B cell (primary cell): ENCODE results near the gene C10orf105. TPM values are rescaled to one million over a fixed set of nuclear protein-coding genes. Genes with fewer than 3 reads are reported as not detected.

Experiments
- ATAC-seq: fragments of 200-7000 bp; cut with Tn5 transposase; one replicate; pipeline ENCODE4 v1.10.0; 2021; ENCODE audit warnings: low read depth, mild to moderate bottlenecking, moderate number of reproducible peaks, moderate library complexity
- CTCF ChIA-PET: fragments of 350-600 bp; sonication (Branson Sonifier 250); formaldehyde crosslinking; loops from one replicate; lab custom pipeline; 2021; ENCODE audit warnings: antibody characterized with exemption, inconsistent platforms; lab: Charles Lee
- POLR2A ChIA-PET: fragments of 350-600 bp; sonication (Branson Sonifier 250); formaldehyde crosslinking; loops from one replicate; lab custom pipeline; 2021; ENCODE audit warnings: antibody characterized with exemption; lab: Charles Lee
- DNase-seq: peaks from one replicate; pipeline ENCODE4 v3.0.0; 2013
- H2AFZ ChIP-seq: 2 replicates; pipeline ENCODE4 v1.6.1; 2012; ENCODE audit warnings: mild to moderate bottlenecking, low read depth, low read length; ENCODE audit not compliant: insufficient read depth, poor library complexity, severe bottlenecking
- H3K27ac ChIP-seq, 2 donors: 1 replicate in 1 of 2; 2 replicates in 1 of 2; pipeline ENCODE4 v1.5.1; 2012 to 2013; ENCODE audit warnings: low read length in 2 of 2, mild to moderate bottlenecking in 2 of 2, moderate library complexity in 1 of 2
- H3K27me3 ChIP-seq, 4 experiments: fragments of 200-600 bp in 1 of 4; sonication (generic) in 1 of 4; replicated peaks in 1 of 4; 1 replicate in 2 of 4; 2 replicates in 2 of 4; pipeline versions ENCODE4 v1.6.1 to v1.7.0; 2013 to 2016; ENCODE audit warnings: low read length in 3 of 4, mild to moderate bottlenecking in 2 of 4, mixed read lengths in 1 of 4, moderate library complexity in 1 of 4; ENCODE audit not compliant: insufficient read depth in 4 of 4, control insufficient read depth in 3 of 4; ENCODE audit errors: control extremely low read depth in 1 of 4
- H3K36me3 ChIP-seq, 2 experiments: replicated peaks in 1 of 2; 1 replicate in 1 of 2; 2 replicates in 1 of 2; pipeline versions ENCODE4 v1.6.1 to v1.7.1; 2013; ENCODE audit warnings: low read length in 1 of 2; ENCODE audit not compliant: insufficient read depth in 2 of 2, control insufficient read depth in 1 of 2; ENCODE audit errors: control extremely low read depth in 1 of 2, extremely low read depth in 1 of 2
- H3K4me1 ChIP-seq, 2 donors: fragments of 200-600 bp in 1 of 2; sonication (generic) in 1 of 2; 1 replicate in 1 of 2; 2 replicates in 1 of 2; pipeline versions ENCODE4 v1.5.1 to v1.6.1; 2013 to 2017; ENCODE audit warnings: low read length in 2 of 2; ENCODE audit not compliant: control insufficient read depth in 2 of 2, insufficient read depth in 2 of 2
- H3K4me2 ChIP-seq: replicated peaks from 2 replicates; pipeline ENCODE3; 2012; ENCODE audit warnings: mild to moderate bottlenecking, low read depth, low read length; ENCODE audit not compliant: poor library complexity, severe bottlenecking
- H3K4me3 ChIP-seq, 5 experiments: fragments of 200-600 bp in 1 of 5; sonication (generic) in 1 of 5; 1 replicate in 3 of 5; 2 replicates in 2 of 5; pipeline versions ENCODE4 v1.5.1 to v1.7.0; 2011 to 2016; ENCODE audit warnings: low read length in 4 of 5, mild to moderate bottlenecking in 4 of 5, low read depth in 2 of 5, control low read depth in 1 of 5, moderate library complexity in 1 of 5; ENCODE audit not compliant: insufficient read depth in 1 of 5; ENCODE audit errors: control extremely low read depth in 1 of 5, extremely low read depth in 1 of 5
- H3K79me2 ChIP-seq: fragments of 200-600 bp; sonication (generic); one replicate; pipeline ENCODE4 v1.6.0; 2016; ENCODE audit warnings: low read length; ENCODE audit not compliant: control insufficient read depth, insufficient read depth
- H3K9ac ChIP-seq: fragments of 200-600 bp; sonication (generic); 2 replicates; pipeline ENCODE4 v1.6.1; 2017; ENCODE audit warnings: mild to moderate bottlenecking, low read length, moderate library complexity
- H3K9me3 ChIP-seq, 3 donors: one replicate each; pipeline versions ENCODE4 v1.6.1 to v1.7.1; 2013; ENCODE audit warnings: low read length in 2 of 3; ENCODE audit not compliant: control insufficient read depth in 2 of 3, insufficient read depth in 1 of 3; ENCODE audit errors: control extremely low read depth in 1 of 3
- H4K20me1 ChIP-seq: 2 replicates; pipeline ENCODE4 v1.6.0; 2012; ENCODE audit warnings: mild to moderate bottlenecking, low read length; ENCODE audit not compliant: insufficient read depth, control insufficient read depth, poor library complexity, severe bottlenecking
- H3K27ac Mint-ChIP-seq: one replicate; pipeline ENCODE4 v1.8.0; 2021; ENCODE audit warnings: mixed read lengths
- H3K27me3 Mint-ChIP-seq: one replicate; pipeline ENCODE4 v1.8.0; 2021; ENCODE audit warnings: mixed read lengths
- H3K4me1 Mint-ChIP-seq: one replicate; pipeline ENCODE4 v1.8.0; 2021; ENCODE audit warnings: mixed read lengths
- H3K4me3 Mint-ChIP-seq: one replicate; pipeline ENCODE4 v1.8.0; 2021; ENCODE audit warnings: mixed read lengths
- H3K9me3 Mint-ChIP-seq: one replicate; pipeline ENCODE4 v1.8.0; 2022; ENCODE audit warnings: mixed read lengths; ENCODE audit not compliant: insufficient read depth
- CTCF ChIP-seq: fragments of 200-600 bp; IDR thresholded peaks from one replicate; pipeline ENCODE4 v1.8.0; 2022; ENCODE audit warnings: antibody characterized with exemption, mild to moderate bottlenecking
- EZH2 ChIP-seq: IDR thresholded peaks from 2 replicates; pipeline ENCODE4 v1.6.1; 2012; ENCODE audit warnings: borderline replicate concordance, low read depth, mild to moderate bottlenecking, moderate library complexity, low read length; ENCODE audit not compliant: insufficient read depth, poor library complexity, severe bottlenecking
- WGBS: methylation state at CpG from one replicate; pipeline ENCODE4 v1.1.5; 2013; ENCODE audit warnings: missing lambda C conversion rate; ENCODE audit not compliant: insufficient coverage; 5-methylcytosine and 5-hydroxymethylcytosine counted together
- intact Hi-C: fragments of 100-400 bp; cut with micrococcal nuclease; formaldehyde crosslinking; loops from one replicate; pipeline ENCODE4 v1.10.0; 2022
- polyA plus RNA-seq: library from polyadenylated mRNA; depleted of rRNA; stranded (reverse); fragments of >200 nt; gene quantifications from 2 replicates; pipeline ENCODE4 v1.2.3, GENCODE V29; 2012
- total RNA-seq, 2 donors: library from RNA; stranded (reverse); fragments of 120-200 nt in 1 of 2; gene quantifications; 1 replicate in 1 of 2; 2 replicates in 1 of 2; pipeline versions ENCODE4 v1.2.3 to v1.2.4, GENCODE V29; 2013 to 2022

Gene C10orf105
- total and polyA plus RNA-seq, 2 donors (not counting 1 experiment from before 2014, with no cell fraction given), result 0.03 TPM; not detected in 1

- CTCF ChIA-PET, result no interaction called here
- peaks cover 8% of the 10 kb centered on the region for H3K4me1 Mint-ChIP-seq
- no peak for DNase-seq
- H3K9me3 Mint-ChIP-seq, result no peaks in the 10 kb centered on the region
- intact Hi-C loops, result no loop called here
- no peaks in the 10 kb centered on the region for H4K20me1 ChIP-seq
- no peak overlapping the region for H3K4me3 ChIP-seq
- no peak overlapping the region for H3K9ac ChIP-seq
- H3K79me2 ChIP-seq, result no peaks in the 10 kb centered on the region
- H3K27ac Mint-ChIP-seq, result no peak overlapping the region
- H3K4me2 ChIP-seq, result no peak overlapping the region
- peaks cover 15% of the 10 kb centered on the region for H3K27me3 Mint-ChIP-seq
- H3K4me1 ChIP-seq, result peaks cover 5 to 8% of the 10 kb centered on the region in 2 donors
- TF ChIP-seq CTCF (no peak), EZH2 (no peak)
- no peaks in the 10 kb centered on the region for H3K9me3 ChIP-seq
- no peak for ATAC-seq
- H3K27ac ChIP-seq, result no peak overlapping the region
- no peak overlapping the region for H3K4me3 Mint-ChIP-seq
- H3K27me3 ChIP-seq, result peaks cover 0 to 6% (median 0%) of the 10 kb centered on the region in 4 experiments
- H3K36me3 ChIP-seq, result no peaks in the 10 kb centered on the region
- POLR2A ChIA-PET, result no interaction called here
- H2AFZ ChIP-seq, result no peak overlapping the region
- 90% methylated on average over 5 of the region's 5 CpGs for WGBS
Observed at GRCh38 chr10:71681977-71682376, 37.6 kb downstream of the C10orf105 start.

- H3K79me2 ChIP-seq, result no peaks in the 10 kb centered on the region
- H3K27me3 ChIP-seq, result peaks cover 0 to 6% (median 0%) of the 10 kb centered on the region in 4 experiments
- no peaks in the 10 kb centered on the region for H3K9me3 ChIP-seq
- TF ChIP-seq CTCF, result no peak
- TF ChIP-seq EZH2, result no peak
- POLR2A ChIA-PET, result no interaction called here
- Mint-ChIP-seq H3K4me1 (peaks cover 6% of the 10 kb centered on the region), H3K27ac (no peak overlapping the region), H3K9me3 (no peaks in the 10 kb centered on the region), H3K27me3 (peaks cover 15% of the 10 kb centered on the region), H3K4me3 (no peak overlapping the region)
- ATAC-seq (no peak), DNase-seq (no peak)
- no peak overlapping the region for H3K9ac ChIP-seq
- no peak overlapping the region for H2AFZ ChIP-seq
- no peaks in the 10 kb centered on the region for H4K20me1 ChIP-seq
- no peak overlapping the region for H3K4me3 ChIP-seq
- peaks cover 4 to 5% of the 10 kb centered on the region in 2 donors for H3K4me1 ChIP-seq
- no peak overlapping the region for H3K4me2 ChIP-seq
- H3K36me3 ChIP-seq, result no peaks in the 10 kb centered on the region
- intact Hi-C loops, result no loop called here
- WGBS, result 89% methylated on average over 6 of the region's 9 CpGs
- H3K27ac ChIP-seq, result no peak overlapping the region
- CTCF ChIA-PET, result interaction anchor here (1.5 kb wide), 1 partner anchor 132 kb away, joined by 3 read pairs; no protein-coding TSS in a partner anchor
Observed at GRCh38 chr10:71679425-71679824, 40.2 kb downstream of the C10orf105 start.
